ENCODE measurements around the gene FYB1. TPM values are rescaled to one million over a fixed set of nuclear protein-coding genes. Genes with fewer than 3 reads are reported as not detected.

The FYB1 gene
- total RNA-seq, 1 experiment from 2014 or later = 1.3 TPM

DNA sequence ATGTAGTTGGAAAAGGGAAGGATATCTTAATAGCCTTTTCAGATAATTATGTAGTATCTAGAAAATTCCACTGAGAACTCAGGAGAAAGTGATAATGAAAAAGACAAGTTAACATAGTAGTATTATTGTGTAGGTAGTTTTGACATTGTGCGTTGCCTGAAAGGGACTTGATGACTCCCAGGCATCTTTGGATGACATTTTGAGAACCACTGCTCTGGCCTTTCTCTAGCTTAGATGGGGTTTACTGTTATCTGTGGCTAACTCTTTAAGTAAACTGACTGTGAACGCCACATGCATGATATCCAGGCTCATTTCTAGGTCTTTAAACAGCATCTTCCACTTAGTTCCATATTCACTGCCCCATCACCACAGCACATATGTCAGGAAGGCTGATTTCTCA lies 14.4 kb upstream of the FYB1 start:
- H3K27me3 Mint-ChIP-seq (ENCODE audit: insufficient read depth, unreplicated experiment) = no peaks in the 10 kb centered on the region
- H3K36me3 Mint-ChIP-seq (ENCODE audit: insufficient read depth, unreplicated experiment) = no peaks in the 10 kb centered on the region
- no peak overlapping the region for H3K4me3 ChIP-seq (ENCODE audit: low read depth, low read length)
- H3K4me1 Mint-ChIP-seq (ENCODE audit: low read depth, unreplicated experiment) = peaks cover 9% of the 10 kb centered on the region
- no peaks in the 10 kb centered on the region for H3K9me3 Mint-ChIP-seq (ENCODE audit: unreplicated experiment)
- intact Hi-C loops (cut with micrococcal nuclease; ENCODE audit: unreplicated experiment) = no loop called here
- H3K27me3 ChIP-seq (replicated peaks; ENCODE audit: control insufficient read depth, insufficient read depth, low read length) = no peaks in the 10 kb centered on the region
- ChIA-PET CTCF (no interaction called here), POLR2A (no interaction called here)
- peaks cover 12% of the 10 kb centered on the region for H3K4me1 ChIP-seq
- no peak overlapping the region for H3K4me3 Mint-ChIP-seq (ENCODE audit: unreplicated experiment)
- TF ChIP-seq, protein P1, sequence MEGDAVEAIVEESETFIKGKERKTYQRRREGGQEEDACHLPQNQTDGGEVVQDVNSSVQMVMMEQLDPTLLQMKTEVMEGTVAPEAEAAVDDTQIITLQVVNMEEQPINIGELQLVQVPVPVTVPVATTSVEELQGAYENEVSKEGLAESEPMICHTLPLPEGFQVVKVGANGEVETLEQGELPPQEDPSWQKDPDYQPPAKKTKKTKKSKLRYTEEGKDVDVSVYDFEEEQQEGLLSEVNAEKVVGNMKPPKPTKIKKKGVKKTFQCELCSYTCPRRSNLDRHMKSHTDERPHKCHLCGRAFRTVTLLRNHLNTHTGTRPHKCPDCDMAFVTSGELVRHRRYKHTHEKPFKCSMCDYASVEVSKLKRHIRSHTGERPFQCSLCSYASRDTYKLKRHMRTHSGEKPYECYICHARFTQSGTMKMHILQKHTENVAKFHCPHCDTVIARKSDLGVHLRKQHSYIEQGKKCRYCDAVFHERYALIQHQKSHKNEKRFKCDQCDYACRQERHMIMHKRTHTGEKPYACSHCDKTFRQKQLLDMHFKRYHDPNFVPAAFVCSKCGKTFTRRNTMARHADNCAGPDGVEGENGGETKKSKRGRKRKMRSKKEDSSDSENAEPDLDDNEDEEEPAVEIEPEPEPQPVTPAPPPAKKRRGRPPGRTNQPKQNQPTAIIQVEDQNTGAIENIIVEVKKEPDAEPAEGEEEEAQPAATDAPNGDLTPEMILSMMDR (IDR thresholded peaks at IDR 0.05; ENCODE audit: insufficient read depth in 1 of 2, low read depth in 1 of 2, low read length in 1 of 2, severe bottlenecking in 1 of 2, unreplicated experiment in 1 of 2) = no peak
- H3K36me3 ChIP-seq (ENCODE audit: control insufficient read depth, insufficient read depth, low read length) = no peaks in the 10 kb centered on the region
- no peaks in the 10 kb centered on the region for H3K9me3 ChIP-seq
- no peak overlapping the region for H3K27ac Mint-ChIP-seq (ENCODE audit: unreplicated experiment)
- BruUV-seq (replicated peaks) = no TSS peak
- no peak for DNase-seq

DNA sequence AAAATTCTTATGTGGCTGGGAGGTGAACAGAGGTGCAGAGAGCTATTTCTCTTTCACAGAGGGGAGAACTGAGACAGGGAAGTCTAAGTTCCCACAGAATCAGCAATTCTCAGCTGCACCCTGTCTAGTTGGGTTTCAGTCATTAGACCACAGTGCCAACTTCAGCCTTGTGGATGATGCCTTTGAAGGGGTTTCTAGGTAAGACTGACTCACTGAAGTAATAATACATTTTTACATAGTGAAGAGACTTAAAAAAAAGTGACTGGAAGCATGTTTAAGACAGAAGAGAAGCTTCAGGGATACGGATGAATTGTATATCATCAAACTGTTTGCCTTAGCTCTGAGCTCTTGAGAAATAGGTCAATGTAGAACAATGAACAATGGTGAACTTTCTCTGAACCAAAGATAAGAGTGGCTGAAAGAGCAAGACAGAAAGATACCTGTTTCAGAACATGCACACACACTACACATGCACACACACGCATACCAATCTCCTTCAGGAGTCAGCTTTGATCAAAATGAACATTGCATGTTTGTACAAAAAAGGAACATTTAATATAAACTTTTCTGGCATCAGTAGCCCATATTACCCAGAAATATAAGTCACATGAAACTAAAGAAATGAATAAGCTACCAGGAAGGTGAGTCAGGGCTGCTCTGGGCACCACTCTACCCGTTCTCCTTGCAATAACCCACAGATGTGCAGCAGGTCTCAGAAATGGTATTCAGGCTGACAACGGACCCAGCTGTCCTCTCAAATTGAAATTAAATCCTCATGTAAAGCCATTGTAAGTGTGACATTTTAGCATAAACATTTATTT lies 12.6 kb upstream of the FYB1 start:
- Histone ChIP-seq H3K9me3 (no peaks in the 10 kb centered on the region), H3K4me3 (ENCODE audit: low read depth, low read length) (no peak overlapping the region), H3K36me3 (ENCODE audit: control insufficient read depth, insufficient read depth, low read length) (no peaks in the 10 kb centered on the region), H3K4me1 (peaks cover 12% of the 10 kb centered on the region), H3K27me3 (replicated peaks; ENCODE audit: control insufficient read depth, insufficient read depth, low read length) (no peaks in the 10 kb centered on the region)
- H3K4me1 Mint-ChIP-seq (ENCODE audit: low read depth, unreplicated experiment) = peaks cover 9% of the 10 kb centered on the region
- H3K36me3 Mint-ChIP-seq (ENCODE audit: insufficient read depth, unreplicated experiment) = no peaks in the 10 kb centered on the region
- TF ChIP-seq, protein P1 (IDR thresholded peaks at IDR 0.05; ENCODE audit: insufficient read depth in 1 of 2, low read depth in 1 of 2, low read length in 1 of 2, severe bottlenecking in 1 of 2, unreplicated experiment in 1 of 2) = no peak
- no peaks in the 10 kb centered on the region for H3K9me3 Mint-ChIP-seq (ENCODE audit: unreplicated experiment)
- ChIA-PET POLR2A (no interaction called here), CTCF (interaction anchor here (0.8 to 1.3 kb wide), 2 partner anchors 14 to 52 kb away, joined by 4 to 7 read pairs; no protein-coding TSS in a partner anchor)
- intact Hi-C loops (cut with micrococcal nuclease; ENCODE audit: unreplicated experiment) = no loop called here
- BruUV-seq (replicated peaks) = no TSS peak
- DNase-seq = peak in 1 of 2 experiments; percentile 23
- H3K27ac Mint-ChIP-seq (ENCODE audit: unreplicated experiment) = no peak overlapping the region
- H3K4me3 Mint-ChIP-seq (ENCODE audit: unreplicated experiment) = no peak overlapping the region
- no peaks in the 10 kb centered on the region for H3K27me3 Mint-ChIP-seq (ENCODE audit: insufficient read depth, unreplicated experiment)

DNA sequence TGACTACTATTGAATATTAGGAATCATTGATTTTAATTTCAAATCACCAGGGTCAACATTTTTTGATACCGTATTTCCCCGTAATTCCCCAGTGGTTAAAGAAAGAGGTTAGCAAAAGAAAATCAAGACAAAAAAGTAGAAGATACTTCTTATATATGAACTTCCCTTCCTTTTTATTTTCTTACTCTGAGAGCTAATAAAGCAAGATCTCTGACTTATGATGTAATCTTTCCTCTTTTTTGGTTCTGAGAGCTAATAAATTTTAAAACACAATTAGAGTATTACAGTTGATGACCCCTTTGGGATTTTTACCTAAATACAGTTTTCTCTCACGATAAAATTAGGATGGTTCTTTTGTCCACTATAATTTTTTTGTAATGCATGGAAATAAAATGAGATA lies 9.2 kb upstream of the FYB1 start:
- Histone ChIP-seq H3K4me3 (ENCODE audit: low read depth, low read length) (no peak overlapping the region), H3K4me1 (peaks cover 18% of the 10 kb centered on the region), H3K27me3 (replicated peaks; ENCODE audit: control insufficient read depth, insufficient read depth, low read length) (no peaks in the 10 kb centered on the region), H3K9me3 (no peaks in the 10 kb centered on the region), H3K36me3 (ENCODE audit: control insufficient read depth, insufficient read depth, low read length) (no peaks in the 10 kb centered on the region)
- H3K27ac Mint-ChIP-seq (ENCODE audit: unreplicated experiment) = no peak overlapping the region
- ChIA-PET CTCF (no interaction called here), POLR2A (no interaction called here)
- intact Hi-C loops (cut with micrococcal nuclease; ENCODE audit: unreplicated experiment) = no loop called here
- peaks cover 18% of the 10 kb centered on the region for H3K4me1 Mint-ChIP-seq (ENCODE audit: low read depth, unreplicated experiment)
- no peak for DNase-seq
- H3K27me3 Mint-ChIP-seq (ENCODE audit: insufficient read depth, unreplicated experiment) = no peaks in the 10 kb centered on the region
- no TSS peak for BruUV-seq (replicated peaks)
- no peak overlapping the region for H3K4me3 Mint-ChIP-seq (ENCODE audit: unreplicated experiment)
- H3K9me3 Mint-ChIP-seq (ENCODE audit: unreplicated experiment) = no peaks in the 10 kb centered on the region
- TF ChIP-seq, protein P1 (IDR thresholded peaks at IDR 0.05; ENCODE audit: insufficient read depth in 1 of 2, low read depth in 1 of 2, low read length in 1 of 2, severe bottlenecking in 1 of 2, unreplicated experiment in 1 of 2) = no peak
- no peaks in the 10 kb centered on the region for H3K36me3 Mint-ChIP-seq (ENCODE audit: insufficient read depth, unreplicated experiment)

Data from Caco-2 (cell line).